Right renal pelvis (tissue), 4 donors: ENCODE results near the gene OR52L1. TPM values are rescaled to one million over a fixed set of nuclear protein-coding genes. Genes with fewer than 3 reads are reported as not detected.

Source experiments
- DNase-seq, 4 donors: peaks; one replicate each; pipeline ENCODE4 v3.0.0-alpha.2; 2013; ENCODE audit warnings: low read depth in 4 of 4, low spot score in 3 of 4, missing footprints in 1 of 4
- polyA plus RNA-seq, 4 donors: library from polyadenylated mRNA; unstranded; fragments of 120-200 nt; gene quantifications; one replicate each; pipeline ENCODE4 v1.2.1, GENCODE V29; 2013; ENCODE audit not compliant: insufficient read length in 4 of 4

The OR52L1 gene
- polyA plus RNA-seq, 4 donors = not detected

- no peak for DNase-seq
Measured at GRCh38 chr11:5941951-5942350, 44.8 kb downstream of the OR52L1 start, which contains the start of gene OR56A3. Gene OR56A3 (plus strand): TSS chr11:5942251. CDS start chr11:5947347, 5,096 bp downstream.

DNA sequence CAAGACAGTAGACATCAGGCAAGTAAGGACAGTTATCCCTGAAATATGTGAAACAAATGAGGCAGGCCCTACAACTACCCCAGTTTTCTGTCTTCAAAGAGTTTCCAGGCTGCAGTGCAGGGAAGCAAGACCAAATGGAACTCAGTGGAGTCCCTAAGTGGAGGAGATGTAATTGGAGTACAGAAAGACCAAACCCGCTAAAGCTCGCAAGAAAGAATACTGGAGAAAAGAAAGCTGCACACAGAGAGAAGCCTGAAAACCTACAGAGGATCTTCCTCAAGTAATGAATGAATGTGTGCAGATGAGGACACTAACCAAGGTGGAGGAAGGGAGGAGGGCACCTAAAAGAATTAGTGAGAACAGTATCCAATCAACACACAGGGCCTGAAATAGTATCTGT, 46.0 kb downstream of the OR52L1 start:
- no peak for DNase-seq

GRCh38 chr11:5938603-5938965, 48.2 kb downstream of the OR52L1 start:
- DNase-seq = no peak

- DNase-seq = no peak
Measured at GRCh38 chr11:5937868-5938602, 48.8 kb downstream of the OR52L1 start.

Other genes starting within 250 kb of the OR52L1 start
- gene OR52N4, start 232.7 kb downstream of the OR52L1 start, polyA plus RNA-seq = not detected
- gene OR52N5, start 203.6 kb downstream of the OR52L1 start, polyA plus RNA-seq = not detected
- gene OR52N1, start 195.7 kb downstream of the OR52L1 start, polyA plus RNA-seq = not detected
- gene OR52N2, start 178.1 kb downstream of the OR52L1 start, polyA plus RNA-seq = not detected
- gene OR52E6, start 145.1 kb downstream of the OR52L1 start, polyA plus RNA-seq = not detected
- not detected for gene OR52E8, start 129.3 kb downstream of the OR52L1 start, polyA plus RNA-seq
- gene OR52E4, start 106.4 kb downstream of the OR52L1 start, polyA plus RNA-seq = under 1 TPM in 1 of 4 donors, not detected in 3; 0.03 TPM
- gene OR52E5, start 93.8 kb downstream of the OR52L1 start, polyA plus RNA-seq = not detected
- gene OR56A3, start 44.7 kb downstream of the OR52L1 start, polyA plus RNA-seq = under 1 TPM in 1 of 4 donors, not detected in 3; 0.05 TPM
- gene OR56A5, start 18.5 kb downstream of the OR52L1 start, polyA plus RNA-seq = not detected
- gene OR56A4, start 20.0 kb upstream of the OR52L1 start, polyA plus RNA-seq = under 1 TPM in 2 of 4 donors, not detected in 2; 0.01 to 0.06 TPM
- under 1 TPM in 1 of 4 donors, not detected in 3; under 0.01 TPM for gene OR56A1, start 43.8 kb upstream of the OR52L1 start, polyA plus RNA-seq
- under 1 TPM; 0.14 to 0.32 (median 0.22) TPM for gene OR56B4, start 120.7 kb upstream of the OR52L1 start, polyA plus RNA-seq
- not detected for gene OR52B2, start 183.3 kb upstream of the OR52L1 start, polyA plus RNA-seq
- gene OR52W1, start 212.2 kb upstream of the OR52L1 start, polyA plus RNA-seq = under 1 TPM in 1 of 4 donors, not detected in 3; 0.10 TPM
- 1 to 10 TPM in 1 of 4 donors, under 1 TPM in 3; 0.70 to 1.2 (median 0.84) TPM for gene C11orf42, start 218.6 kb upstream of the OR52L1 start, polyA plus RNA-seq
- 10 to 100 TPM; 47.6 to 53.7 (median 51.2) TPM for gene FHIP1B, start 247.7 kb upstream of the OR52L1 start, polyA plus RNA-seq